Mammary epithelial cell (primary cell): ENCODE measurements around the gene LGMN.

Experiments
- CTCF ChIP-seq, 2 donors: IDR thresholded peaks in 1 of 2; conservative IDR thresholded peaks in 1 of 2; 2 replicates each; pipeline ENCODE4 v1.5.1; 2011 to 2012; ENCODE audit warnings: inconsistent platforms in 2 of 2, low read length in 2 of 2, mild to moderate bottlenecking in 2 of 2, control low read depth in 1 of 2, low read depth in 1 of 2; ENCODE audit not compliant: insufficient read depth in 1 of 2; ENCODE audit errors: extremely low read depth in 1 of 2
- EZH2 ChIP-seq: IDR thresholded peaks from 2 replicates; pipeline ENCODE4 v1.6.1; 2012; ENCODE audit warnings: low read length, inconsistent platforms, borderline replicate concordance

GRCh38 chr14:92683041-92683440 lies 65.4 kb downstream of the LGMN start:
- TF ChIP-seq CTCF (conservative IDR thresholded peaks at IDR 0.05 in 1 of 2, IDR thresholded peaks at IDR 0.05 in 1 of 2; ENCODE audit: extremely low read depth in 1 of 2, insufficient read depth in 1 of 2, low read depth in 1 of 2, low read length in 2 of 2) (no peak), EZH2 (no peak)
